Epithelial cell of umbilical artery (primary cell): ENCODE data around the gene IFNB1. TPM values are rescaled to one million over a fixed set of nuclear protein-coding genes. Genes with fewer than 3 reads are reported as not detected.

Experiments used
- total RNA-seq: library from RNA; depleted of rRNA; stranded (reverse); fragments of >200 nt; gene quantifications from 2 replicates; pipeline ENCODE4 v1.2.3, GENCODE V29; 2014

Gene IFNB1
- 0.46 TPM in 1 of 2 replicates, not detected in the other for total RNA-seq

DNA sequence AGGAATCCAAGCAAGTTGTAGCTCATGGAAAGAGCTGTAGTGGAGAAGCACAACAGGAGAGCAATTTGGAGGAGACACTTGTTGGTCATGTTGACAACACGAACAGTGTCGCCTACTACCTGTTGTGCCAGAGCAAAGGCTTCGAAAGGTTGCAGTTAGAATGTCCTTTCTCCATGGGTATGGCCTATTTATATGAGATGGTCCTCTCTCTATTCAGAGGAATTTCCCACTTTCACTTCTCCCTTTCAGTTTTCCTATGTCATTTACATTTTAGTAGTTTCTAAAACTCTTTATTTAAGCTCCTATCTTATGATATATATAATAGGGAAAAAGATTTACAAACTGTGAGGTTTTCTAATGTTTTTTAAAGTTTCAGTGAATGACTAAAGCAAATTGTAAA is at the start of gene IFNB1:
Gene IFNB1 (minus strand): TSS at position 162 of the 400 bp plus-strand sequence. CDS start 73 bp downstream, at position 89.

DNA sequence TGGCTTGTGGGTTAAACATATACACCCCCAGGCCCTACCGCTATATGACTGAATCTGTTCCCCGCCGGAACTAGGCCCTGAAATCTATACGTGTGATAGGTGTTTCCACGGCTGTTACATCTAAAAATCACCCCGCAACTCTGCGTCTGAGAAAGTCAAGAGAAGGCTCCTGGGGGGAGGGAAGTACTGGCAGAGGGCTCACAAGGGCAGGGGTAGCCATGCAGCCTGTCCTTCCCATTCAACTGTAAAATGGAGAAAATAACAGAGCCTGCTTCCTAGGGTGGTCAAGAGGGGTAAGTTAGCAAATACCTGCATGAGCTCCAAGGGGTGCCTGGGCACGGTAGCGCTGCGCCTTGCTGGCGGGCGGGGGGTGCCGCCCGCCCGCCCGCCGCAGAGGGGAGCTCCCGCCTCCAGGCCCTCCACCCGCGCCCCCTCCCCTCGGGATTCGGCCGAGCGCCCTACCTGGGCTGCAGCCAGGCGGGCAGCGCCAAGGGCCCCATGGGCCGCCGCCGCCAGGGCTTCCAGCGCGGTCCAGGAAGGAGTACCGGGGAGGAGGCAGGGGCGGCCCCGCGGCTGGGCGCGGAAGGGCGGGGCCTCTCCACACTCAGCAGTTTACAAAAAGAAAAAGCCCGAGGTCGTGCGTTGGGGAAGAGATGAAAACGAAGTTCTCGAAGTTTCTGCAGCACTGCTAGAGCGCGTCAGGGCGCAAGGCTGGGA is 46.5 kb downstream of the IFNB1 start, which contains the start of gene HACD4:
Gene HACD4 (minus strand): TSS at position 550 of the 717 bp plus-strand sequence. CDS start 50 bp downstream, at position 500.

Other genes starting within 250 kb of the IFNB1 start
- 1.6 and 2.6 TPM in 2 replicates for gene HACD4, start 46.3 kb downstream of the IFNB1 start, total RNA-seq
- not detected in 2 replicates for gene IFNW1, start 63.9 kb upstream of the IFNB1 start, total RNA-seq
- not detected in 2 replicates for gene IFNA21, start 88.7 kb upstream of the IFNB1 start, total RNA-seq
- gene IFNA4, start 109.6 kb upstream of the IFNB1 start, total RNA-seq, result not detected in 2 replicates
- gene IFNA7, start 124.3 kb upstream of the IFNB1 start, total RNA-seq, result not detected in 2 replicates
- gene IFNA10, start 129.2 kb upstream of the IFNB1 start, total RNA-seq, result not detected in 2 replicates
- not detected in 2 replicates for gene IFNA16, start 139.4 kb upstream of the IFNB1 start, total RNA-seq
- not detected in 2 replicates for gene IFNA17, start 150.3 kb upstream of the IFNB1 start, total RNA-seq
- not detected in 2 replicates for gene IFNA14, start 162.1 kb upstream of the IFNB1 start, total RNA-seq
- gene IFNA5, start 227.4 kb upstream of the IFNB1 start, total RNA-seq, result under 0.01 TPM in 1 of 2 replicates, not detected in the other